Activated CD8-positive, alpha-beta memory T cell treated with anti-CD3 and anti-CD28 coated beads for 36 hours (primary cell): ENCODE results near the gene SLC39A1. TPM values are rescaled to one million over a fixed set of nuclear protein-coding genes. Genes with fewer than 3 reads are reported as not detected.

Source experiments
- CTCF ChIA-PET: fragments of 350-600 bp; sonication (Branson Sonifier 250); formaldehyde crosslinking; loops from one replicate; lab custom pipeline; 2021; ENCODE audit warnings: antibody characterized with exemption; lab: Charles Lee
- POLR2A ChIA-PET: fragments of 350-600 bp; sonication (Branson Sonifier 250); formaldehyde crosslinking; loops from one replicate; lab custom pipeline; 2021; ENCODE audit warnings: antibody characterized with exemption; lab: Charles Lee
- total RNA-seq, 2 experiments: library from RNA; stranded (reverse); gene quantifications; one replicate each; pipeline ENCODE4 v1.2.3, GENCODE V29; 2021

SLC39A1 gene
- total RNA-seq, 2 experiments from 2014 or later: 82.4 to 84.8 TPM

DNA sequence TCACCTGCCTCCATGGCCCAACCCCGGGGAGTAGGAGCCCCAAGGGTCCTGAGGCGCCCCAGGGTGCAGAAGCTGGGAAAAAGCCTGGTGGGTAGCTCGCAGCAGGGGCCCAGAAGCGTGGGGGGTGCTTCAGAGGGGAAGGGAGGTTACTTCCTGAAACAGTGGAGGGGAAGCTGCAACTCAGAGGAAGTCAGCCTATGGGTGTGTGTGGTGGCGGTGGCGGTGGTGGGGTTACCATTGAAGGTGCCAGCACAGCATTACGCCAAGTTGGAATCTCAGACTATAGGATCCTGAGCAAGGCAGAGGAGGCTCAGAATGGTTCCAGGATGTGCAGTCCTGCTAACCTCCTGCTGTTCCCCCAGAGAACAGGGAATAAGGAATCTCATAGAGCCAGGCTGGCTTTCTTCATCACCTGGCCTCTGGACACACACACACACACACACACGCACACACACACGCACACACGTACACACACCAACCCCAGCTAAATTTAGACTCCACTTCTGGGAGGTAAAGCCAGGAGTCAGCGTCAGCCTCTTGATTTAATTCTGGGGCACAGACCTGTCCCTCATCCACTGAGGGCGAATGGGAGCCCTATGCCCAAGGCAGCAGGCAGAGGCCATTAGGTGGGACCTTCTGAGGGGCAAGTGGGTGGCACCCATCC, 18.1 kb downstream of the SLC39A1 start:
- POLR2A ChIA-PET: interaction anchor here (1.1 to 3.5 kb wide), 6 partner anchors 12 to 45 kb away, joined by 4 to 32 read pairs (median 13); partner anchors contain the start of genes CREB3L4, CRTC2, GATAD2B and JTB
- CTCF ChIA-PET: interaction anchor here (0.6 to 4.2 kb wide), 18 partner anchors 11 to 328 kb away, joined by 3 to 31 read pairs (median 5); partner anchors contain the start of genes CREB3L4, CRTC2, GATAD2B and JTB

DNA sequence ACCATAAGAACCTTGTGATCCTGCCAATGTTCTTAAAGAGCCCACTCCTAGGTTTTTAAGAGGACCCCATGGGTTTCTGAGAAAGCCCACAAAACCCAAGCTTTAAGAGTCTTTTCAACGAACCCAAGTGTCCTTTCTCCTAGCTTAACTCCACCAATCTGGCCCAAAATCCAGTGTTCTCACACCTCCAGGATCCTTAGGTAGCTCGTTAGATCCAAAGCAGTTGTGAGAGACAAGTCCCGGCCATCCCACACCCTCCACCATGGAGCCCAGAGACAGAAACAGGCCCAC, 18.6 kb downstream of the SLC39A1 start:
- ChIA-PET POLR2A (interaction anchor here (1.1 to 3.5 kb wide), 5 partner anchors 13 to 46 kb away, joined by 4 to 32 read pairs (median 5); partner anchors contain the start of genes CREB3L4, CRTC2, GATAD2B and JTB), CTCF (interaction anchor here (0.6 to 4.2 kb wide), 8 partner anchors 13 to 328 kb away, joined by 3 to 29 read pairs (median 4); partner anchors contain the start of genes GATAD2B, RAB13 and RPS27)

DNA sequence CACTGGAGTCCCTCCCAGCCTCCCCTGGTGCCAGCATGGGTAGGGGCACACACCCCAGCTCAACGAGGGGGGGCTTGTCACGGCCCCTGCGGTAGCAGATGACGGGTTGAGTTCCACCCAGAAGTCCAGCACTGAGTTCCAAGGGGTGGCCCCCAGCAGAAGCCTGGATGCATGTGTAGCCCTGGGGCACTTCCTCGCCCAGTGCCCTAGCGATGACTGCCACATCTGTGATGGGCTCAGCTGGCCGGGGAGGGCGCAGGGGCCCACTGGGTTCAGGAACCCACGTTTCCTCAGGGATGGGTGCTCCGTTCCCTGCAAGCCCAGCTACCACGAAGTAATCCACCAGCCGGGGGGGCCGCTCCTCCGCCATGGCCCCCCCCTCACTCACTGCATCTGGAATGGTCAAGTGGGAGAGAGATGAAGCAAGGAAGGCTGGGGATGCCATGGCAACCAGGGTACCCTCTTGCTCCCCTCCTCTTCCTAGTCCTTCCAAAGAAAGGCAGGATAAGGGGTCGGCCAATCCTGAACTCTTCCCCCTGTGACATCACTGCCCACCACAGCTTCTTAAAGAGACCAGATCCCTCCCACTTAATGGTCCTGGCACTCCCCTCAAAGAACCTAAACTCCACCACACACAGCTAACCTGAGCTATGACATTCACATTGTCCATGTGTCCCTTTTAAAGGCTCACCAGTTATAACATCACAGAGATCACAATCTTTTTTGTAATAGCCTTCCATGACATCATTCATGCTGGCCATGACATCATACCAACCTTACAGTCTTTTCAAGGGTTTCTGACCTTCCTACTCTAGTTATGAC, 19.1 kb downstream of the SLC39A1 start:
- CTCF ChIA-PET: interaction anchor here (0.6 to 4.2 kb wide), 8 partner anchors 13 to 329 kb away, joined by 3 to 29 read pairs (median 4); partner anchors contain the start of genes CREB3L4, GATAD2B, RAB13 and RPS27

DNA sequence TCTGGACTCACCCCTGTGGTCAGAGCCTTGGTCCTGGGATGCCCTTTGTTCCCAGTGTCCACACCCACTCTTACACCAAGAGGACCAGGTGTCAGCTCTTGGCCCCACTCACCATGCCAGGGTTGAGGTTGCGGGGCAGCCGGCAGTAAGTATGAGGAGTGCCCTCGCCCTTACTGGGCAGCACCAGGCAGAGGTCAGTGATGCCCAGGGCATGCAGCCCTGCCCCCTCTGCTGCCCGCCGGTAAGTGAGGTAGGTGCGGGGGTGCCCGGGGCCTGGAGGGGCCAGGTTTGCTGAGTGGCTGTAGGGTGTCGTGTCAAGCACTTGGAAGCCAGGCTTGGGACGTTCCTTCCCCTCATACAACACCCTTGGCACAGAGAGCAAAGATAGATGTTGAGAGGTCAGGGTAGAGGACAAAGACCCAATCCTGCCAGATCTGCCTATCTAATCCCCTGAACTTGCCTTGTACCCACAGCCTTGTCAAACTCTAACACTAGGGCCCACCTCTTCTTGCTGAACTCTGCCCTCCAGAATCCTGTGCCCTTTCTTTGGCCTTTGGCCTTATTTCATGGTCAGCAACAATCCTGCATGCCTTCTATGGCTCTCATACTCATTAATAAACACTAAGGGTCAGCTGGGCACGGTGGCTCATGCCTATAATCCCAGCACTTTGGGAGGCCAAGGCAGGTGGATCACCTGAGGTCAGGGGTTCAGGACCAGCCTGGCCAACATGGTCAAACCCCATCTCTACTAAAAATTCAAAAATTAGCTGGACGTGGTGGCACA, 20.4 kb downstream of the SLC39A1 start:
- POLR2A ChIA-PET: interaction anchor here (1.1 kb wide), 1 partner anchor 20 kb away, joined by 10 read pairs; the partner anchor contains the start of gene GATAD2B
- CTCF ChIA-PET: interaction anchor here (0.6 to 4.2 kb wide), 4 partner anchors 22 to 44 kb away, joined by 3 to 29 read pairs (median 16); partner anchors contain the start of genes CREB3L4, GATAD2B and RAB13

More for the DNA sequence above, 19.1 kb downstream of the SLC39A1 start:
- POLR2A ChIA-PET: interaction anchor here (0.5 to 3.5 kb wide), 7 partner anchors 13 to 46 kb away, joined by 3 to 32 read pairs (median 5); partner anchors contain the start of genes CREB3L4, CRTC2, GATAD2B and JTB

DNA sequence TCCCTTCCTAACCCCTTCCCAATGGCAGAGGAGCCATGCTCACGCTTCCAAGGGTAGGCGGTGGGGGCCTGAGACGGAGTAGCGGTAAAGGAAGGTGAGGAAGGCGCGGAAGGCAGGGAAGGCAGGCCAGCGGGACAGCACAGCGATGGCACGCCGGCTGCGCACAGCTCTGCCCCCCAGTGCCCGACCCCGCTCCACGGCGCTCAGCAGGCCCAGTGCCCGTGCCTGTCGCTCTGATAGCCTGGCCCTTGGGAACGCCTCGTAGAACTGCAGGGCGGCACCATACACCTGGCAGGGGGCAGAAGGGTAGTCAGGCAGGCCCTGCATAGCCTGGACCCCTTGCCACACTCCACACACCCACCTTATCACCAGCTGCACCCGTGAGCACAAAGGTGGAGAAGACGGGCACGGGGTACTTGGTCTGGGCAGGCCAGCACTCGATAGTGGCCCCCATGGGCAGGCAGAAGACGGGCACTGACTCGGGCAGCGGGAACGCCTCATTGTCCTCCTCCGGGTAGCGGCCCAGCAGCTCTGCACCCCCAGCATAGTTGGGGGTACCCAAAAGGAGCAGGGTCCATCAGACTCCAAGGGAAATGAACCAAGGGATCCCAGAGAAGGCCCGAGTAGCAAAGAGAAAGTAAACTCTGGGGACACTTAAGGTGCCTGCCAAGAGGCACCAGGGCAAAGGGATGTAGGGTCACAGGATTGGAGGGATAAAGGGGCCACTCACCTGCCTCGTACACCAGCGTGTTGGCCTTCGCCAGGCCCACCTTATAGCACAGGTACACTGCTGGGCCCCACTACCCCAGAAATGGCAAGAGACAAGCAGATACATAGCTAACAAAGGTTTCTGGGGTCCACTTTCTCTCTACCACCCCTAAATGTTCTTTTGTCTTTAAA, 21.3 kb downstream of the SLC39A1 start:
- POLR2A ChIA-PET: no interaction called here
- CTCF ChIA-PET: no interaction called here

DNA sequence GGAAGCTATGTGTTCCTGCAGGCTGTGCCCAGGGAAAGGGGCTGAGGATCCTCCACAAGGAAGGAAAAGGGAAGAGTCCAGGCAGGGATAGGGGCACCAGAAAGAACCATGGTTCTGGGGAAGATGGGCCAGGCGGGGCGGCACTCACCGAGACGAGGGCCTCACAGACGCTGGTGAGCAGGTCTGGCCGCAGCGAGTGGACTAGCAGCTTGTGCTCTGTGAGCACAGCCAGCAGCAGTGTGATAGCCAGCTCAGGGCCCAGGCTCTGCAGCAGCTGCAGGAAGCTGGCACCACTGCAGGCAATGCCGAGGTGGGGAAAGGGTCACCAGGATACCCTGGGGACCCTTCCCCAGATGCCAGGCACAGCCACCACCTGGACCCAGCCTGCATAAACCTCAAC, 22.6 kb downstream of the SLC39A1 start:
- CTCF ChIA-PET: interaction anchor here (0.8 kb wide), 1 partner anchor 10 kb away, joined by 3 read pairs; no protein-coding TSS in a partner anchor
- POLR2A ChIA-PET: no interaction called here

DNA sequence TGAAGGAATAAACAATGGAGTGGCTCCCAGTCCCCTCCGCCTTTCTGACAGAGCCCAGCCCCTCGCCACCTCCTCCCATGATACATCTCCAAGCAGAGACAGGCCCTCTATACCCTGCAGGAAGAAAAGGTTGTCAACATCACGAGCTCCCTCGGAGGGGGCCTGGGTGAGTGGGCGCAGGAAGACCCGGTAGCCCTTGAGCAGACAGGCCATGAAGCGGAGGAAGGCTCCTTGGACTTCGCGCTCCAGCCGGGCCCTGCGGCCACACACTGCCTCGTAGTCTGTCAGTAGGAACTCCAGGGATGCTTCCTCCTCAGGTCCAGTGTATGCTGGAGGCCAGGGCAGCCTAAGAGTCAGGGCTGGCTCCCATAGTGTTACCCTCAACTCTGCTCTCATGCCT, 23.9 kb downstream of the SLC39A1 start:
- ChIA-PET POLR2A (no interaction called here), CTCF (interaction anchor here (0.6 kb wide), 1 partner anchor 85 kb away, joined by 3 read pairs; no protein-coding TSS in a partner anchor)

DNA sequence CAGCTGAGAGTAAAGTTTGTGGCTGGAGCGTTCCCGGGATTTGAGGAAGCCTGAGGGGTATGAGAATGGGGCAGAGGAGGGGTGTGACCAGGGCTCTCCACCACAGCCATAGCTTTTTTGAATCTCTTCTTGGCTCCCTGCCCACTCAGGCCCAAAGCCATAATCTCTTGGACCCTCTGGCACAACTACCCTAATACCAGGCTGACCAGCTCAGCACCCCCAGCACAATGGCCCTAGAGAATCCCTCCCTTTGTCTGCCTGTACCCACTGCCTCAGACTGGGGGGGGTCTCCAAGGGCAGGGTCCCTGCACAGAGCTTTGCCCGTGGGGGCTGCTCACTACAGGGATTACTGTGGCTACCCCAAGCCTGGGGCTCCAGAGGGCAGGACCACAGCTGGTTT, 24.3 kb downstream of the SLC39A1 start:
- ChIA-PET POLR2A (no interaction called here), CTCF (interaction anchor here (0.5 kb wide), 1 partner anchor 31 kb away, joined by 3 read pairs; no protein-coding TSS in a partner anchor)

DNA sequence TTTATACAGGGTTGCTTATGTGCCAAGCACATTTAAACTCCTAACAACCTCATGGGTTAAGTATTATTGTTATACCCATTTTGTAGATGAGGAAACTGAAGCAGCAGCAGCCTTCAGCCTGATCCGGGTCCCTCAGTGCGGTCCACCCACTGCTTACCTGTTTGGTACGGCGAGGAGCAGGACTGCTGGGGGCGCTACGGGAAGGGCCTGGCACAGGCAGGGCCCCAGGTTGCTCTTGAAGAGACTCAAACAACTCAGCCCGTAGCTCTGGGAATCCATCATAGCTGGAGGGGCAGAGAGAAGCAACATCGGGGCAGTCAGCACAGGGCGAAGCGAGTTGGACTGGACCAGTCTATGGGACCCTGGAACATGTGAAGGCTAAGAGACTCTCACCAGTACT, 26.0 kb downstream of the SLC39A1 start:
- ChIA-PET CTCF (no interaction called here), POLR2A (no interaction called here)

DNA sequence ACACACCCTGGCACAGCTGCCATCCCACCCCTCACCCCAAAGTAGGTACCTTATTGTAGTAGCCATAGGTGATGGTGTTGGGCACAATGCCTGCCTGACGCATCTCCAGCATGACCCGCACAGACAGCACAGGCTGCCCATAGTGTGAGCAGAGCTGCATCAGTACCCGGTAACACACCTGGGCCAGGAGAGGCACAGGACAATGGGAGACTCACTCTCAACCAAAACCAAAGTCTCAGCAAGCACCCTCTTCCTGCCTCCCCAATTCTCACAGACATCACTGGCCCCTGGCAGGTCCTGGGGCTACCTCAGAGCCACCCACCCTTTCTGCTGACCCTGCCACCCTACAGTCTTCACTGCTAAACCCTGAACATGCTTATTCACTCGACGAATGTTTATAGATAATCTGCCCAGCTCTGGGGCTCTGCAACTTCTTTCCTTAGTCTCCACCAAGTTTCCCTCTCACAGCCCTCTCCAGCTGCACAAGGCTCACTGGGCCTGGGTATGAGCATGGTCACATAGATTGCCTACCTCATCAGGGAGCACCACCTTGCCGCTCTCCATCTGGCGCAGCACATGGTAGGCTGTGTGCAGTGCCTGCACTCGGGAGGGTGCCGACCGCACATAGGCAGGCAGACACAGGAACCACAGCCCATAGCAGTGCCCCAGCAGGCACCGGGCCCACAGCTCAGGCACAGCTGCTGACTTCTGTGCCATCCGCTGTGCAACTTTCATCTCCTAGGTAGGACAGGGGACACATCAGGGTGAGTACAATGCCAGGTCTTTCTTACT, 27.1 kb downstream of the SLC39A1 start:
- ChIA-PET CTCF (no interaction called here), POLR2A (no interaction called here)

DNA sequence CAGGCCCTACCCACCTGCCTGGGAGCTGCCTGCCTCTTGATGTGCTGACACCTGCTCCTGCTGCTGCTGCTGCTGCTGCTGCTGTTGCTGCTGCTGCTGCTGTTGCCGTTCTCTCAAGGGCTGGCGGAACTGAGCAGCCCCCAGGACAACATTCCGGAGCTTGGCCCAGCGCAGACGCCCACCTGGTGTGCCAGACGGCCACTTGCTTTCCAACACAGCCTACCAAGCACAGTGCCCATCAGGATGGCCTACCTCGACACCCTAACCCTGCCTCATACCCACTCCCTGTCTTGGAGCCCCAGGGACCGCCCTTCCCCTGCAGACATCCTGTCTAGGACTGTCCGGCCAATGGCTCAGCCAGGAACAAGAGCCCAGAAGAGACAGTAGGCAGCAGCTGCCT, 28.6 kb downstream of the SLC39A1 start:
- ChIA-PET POLR2A (no interaction called here), CTCF (no interaction called here)

DNA sequence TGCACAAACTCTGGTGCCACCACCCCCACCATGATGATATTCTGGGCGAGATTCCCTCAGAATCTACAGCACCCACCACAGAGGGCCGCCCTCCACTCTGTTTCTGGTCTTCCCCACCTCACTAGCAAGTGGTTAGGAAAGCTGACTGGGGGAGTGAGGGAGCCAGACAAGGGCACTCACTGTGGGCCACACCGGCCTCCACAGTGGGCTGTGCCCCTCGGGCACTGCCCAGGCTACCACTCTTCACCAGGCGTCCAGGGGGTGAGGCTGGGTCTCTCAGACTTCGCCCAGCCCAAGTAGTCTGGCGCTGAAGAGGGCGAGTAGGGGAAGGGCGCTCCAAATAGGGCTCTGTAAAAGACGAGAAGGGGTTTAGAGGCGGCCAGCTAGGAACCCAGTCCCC, 29.4 kb downstream of the SLC39A1 start:
- ChIA-PET CTCF (no interaction called here), POLR2A (interaction anchor here (0.5 kb wide), 1 partner anchor 29 kb away, joined by 3 read pairs; no protein-coding TSS in a partner anchor)

DNA sequence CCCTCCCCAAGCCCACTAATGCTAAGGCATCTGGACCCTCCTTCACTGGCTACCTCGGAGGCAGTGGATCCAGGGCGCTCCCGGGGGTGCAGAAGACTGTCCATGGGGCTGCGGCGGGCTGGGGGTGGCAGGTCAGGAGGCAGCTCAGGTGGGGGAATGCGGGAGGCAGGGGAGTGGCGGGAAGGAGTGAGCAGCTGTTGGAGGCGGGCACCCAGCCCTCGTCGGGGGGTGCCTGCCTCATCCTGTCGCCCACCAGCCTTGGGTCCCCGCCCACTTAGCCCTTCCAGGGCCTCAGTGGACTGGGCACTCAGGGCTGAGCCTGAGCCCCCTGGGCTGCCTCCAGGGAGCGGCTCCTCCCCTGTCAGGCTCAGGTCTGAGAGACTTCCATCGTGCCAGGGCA, 29.9 kb downstream of the SLC39A1 start:
- ChIA-PET POLR2A (no interaction called here), CTCF (no interaction called here)

DNA sequence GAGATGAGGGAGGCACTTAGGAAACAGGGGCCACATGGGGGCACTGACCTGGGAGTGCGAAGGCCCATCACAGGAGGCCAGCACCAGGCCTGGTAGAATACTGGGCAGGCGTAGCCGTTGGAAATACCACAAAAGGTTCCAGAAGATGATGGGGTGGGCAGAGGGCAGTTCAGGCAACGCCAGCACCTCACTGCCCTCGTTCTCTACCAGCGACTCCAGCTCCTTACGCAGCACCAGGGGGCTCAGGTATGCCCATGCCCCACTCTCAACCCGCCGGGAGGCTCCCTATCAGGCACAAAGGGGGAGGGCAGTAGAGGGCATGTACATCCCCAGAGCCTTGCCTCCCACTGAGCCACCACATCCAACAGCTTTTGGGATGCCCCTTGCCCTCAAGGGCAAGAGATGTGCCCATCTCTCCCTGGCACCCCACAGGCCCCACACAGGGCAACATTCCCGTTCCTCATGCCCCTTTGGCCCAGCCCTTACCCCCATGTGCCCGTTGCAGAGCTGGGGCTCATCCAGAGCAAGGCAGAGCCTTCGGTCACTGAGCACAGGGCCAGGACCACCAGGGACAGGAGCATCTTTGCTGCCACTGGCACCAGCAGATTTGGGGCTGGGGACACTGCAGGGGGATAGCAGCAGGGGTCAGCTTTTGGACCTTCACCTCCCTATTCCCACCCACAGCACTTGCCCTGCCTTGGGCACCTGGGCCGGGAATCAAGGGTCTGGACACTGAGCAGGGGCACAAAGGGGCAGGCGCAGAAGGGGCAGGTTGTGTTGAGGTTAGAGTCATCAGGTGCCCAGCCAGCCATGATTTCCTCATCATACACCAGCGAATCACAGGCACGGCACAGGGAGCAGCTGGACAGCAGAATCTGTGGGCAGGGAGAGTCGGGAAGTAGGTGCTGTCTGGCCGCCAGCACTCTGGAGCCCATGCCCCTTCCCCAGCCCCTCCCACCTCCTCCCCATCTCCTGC, 30.9 kb downstream of the SLC39A1 start:
- POLR2A ChIA-PET: no interaction called here
- CTCF ChIA-PET: interaction anchor here (0.6 kb wide), 1 partner anchor 16 kb away, joined by 3 read pairs; no protein-coding TSS in a partner anchor

DNA sequence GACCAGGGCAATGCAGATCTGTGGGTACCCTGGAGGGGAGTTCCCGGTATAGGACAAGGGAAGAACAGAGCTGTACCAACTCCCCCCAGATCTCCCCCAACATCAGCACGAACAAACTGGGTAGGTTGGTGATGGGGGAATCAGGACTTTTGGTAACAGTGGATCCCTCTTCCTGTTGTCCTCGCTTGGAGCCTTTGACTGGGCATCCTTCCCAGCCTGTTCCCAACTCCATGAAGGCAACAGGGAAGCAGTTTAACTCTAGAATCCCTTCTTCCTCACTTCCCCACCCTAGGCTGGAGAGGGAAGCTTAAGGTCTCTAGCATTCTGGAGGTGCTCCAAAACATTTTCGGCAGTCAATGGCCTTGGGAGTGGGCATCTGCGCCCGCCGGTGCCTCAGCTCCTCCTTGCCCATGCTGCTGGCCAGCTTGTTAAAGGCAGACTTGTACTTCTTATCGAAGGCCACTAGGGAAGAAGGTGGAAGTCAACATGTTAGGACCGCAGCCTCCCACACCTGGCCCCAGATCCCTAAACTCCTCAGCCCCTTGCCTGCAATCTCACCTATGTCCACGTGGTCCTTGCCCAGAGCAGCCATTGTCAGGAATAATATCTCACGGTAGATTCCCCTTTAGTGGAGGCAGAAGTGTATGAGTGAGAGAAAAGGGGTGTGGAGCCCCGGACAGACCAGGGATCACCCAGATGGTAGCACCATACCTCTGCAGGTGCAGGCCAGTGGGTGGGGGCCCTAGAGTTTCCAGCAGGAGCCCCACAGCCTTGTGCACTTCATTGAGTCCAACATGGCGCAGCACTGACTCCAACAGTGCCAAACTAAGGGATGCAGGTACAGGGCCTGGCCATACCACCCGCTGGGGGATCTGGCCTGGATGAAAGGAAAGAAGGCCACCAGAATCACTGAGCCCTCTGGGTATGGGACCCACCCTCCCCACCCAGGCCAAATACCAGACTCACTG, 33.1 kb downstream of the SLC39A1 start:
- ChIA-PET POLR2A (no interaction called here), CTCF (interaction anchor here (1.4 kb wide), 1 partner anchor 16 kb away, joined by 7 read pairs; the partner anchor contains the start of gene DENND4B)
